GM12874 (cell line): ENCODE results near the gene MANSC4.

ENCODE experiments used
- CTCF ChIP-seq: IDR thresholded peaks from 2 replicates; pipeline ENCODE4 v1.5.1; 2011; ENCODE audit warnings: low read depth, mild to moderate bottlenecking, control low read depth, low read length, moderate library complexity; ENCODE audit not compliant: insufficient read depth

MANSC4 gene

GRCh38 chr12:27769142-27769673 is 10.8 kb downstream of the MANSC4 start:
- TF ChIP-seq CTCF: no peak

- no peak for TF ChIP-seq CTCF
Observed at GRCh38 chr12:27766587-27766986, 13.4 kb downstream of the MANSC4 start.

DNA sequence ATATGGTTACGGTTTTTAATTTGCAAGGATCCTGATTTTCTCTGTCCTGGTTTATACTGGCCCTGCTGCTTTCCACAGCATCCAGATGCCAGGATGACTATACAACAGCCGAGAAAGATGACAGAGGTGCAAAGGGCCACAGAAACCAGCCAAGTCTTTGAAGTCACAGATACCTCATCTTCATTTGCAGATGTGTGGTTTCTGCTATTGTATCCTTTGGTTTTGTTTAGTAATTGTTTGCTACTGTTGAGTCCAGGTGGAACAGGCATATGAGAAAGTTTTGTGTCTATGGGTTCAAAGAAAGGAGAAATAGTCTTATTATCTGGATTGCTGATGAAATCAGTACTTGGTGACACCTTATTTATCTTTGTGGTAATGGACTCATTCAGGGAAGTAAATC is 17.3 kb downstream of the MANSC4 start:
- TF ChIP-seq CTCF: no peak

DNA sequence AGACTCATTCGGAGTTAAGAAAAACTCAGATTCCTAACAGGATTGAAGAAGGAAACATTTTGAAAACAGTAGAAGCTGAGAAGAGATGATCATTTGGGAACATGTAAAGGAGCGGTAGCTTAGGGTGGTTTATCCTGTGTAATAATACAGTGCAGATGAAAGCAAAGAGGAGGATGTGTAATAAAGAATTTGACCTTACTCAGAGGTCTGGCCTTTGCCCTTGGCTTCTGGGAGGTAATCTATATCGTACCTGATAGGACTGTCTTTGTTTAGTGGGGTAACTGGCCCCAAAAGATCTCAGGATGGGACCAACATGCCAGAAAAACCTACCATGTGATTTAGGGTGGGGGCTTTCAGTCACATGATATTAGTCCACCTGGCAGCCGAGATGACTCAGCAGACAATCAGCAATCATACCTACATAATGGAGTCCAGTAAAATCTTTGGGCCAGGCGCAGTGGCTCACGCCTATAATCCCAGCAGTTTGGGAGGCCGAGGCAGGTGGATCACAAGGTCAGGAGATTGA is 23.3 kb downstream of the MANSC4 start:
- no peak for TF ChIP-seq CTCF

GRCh38 chr12:27754795-27755194 is 25.2 kb downstream of the MANSC4 start:
- no peak for TF ChIP-seq CTCF

- no peak for TF ChIP-seq CTCF
Observed at GRCh38 chr12:27751386-27752047, 28.5 kb downstream of the MANSC4 start.

GRCh38 chr12:27747111-27747820 is 32.8 kb downstream of the MANSC4 start:
- TF ChIP-seq CTCF: no peak
